OCI-LY3 (cell line): ENCODE results near the gene SMTN.

ENCODE experiments used
- H2AFZ ChIP-seq: fragments of 200-600, 300-600 bp; shearing (Covaris generic); 2 replicates; pipeline ENCODE4 v1.6.0; 2014; ENCODE audit warnings: antibody characterized with exemption, low read depth, low read length
- H3K27ac ChIP-seq: fragments of 200-600, 300-600 bp; sonication (generic); 2 replicates; pipeline ENCODE4 v1.5.1; 2014; ENCODE audit warnings: mild to moderate bottlenecking, low read length, moderate library complexity, mixed read lengths
- H3K27me3 ChIP-seq: fragments of 200-600, 300-600 bp; sonication (generic); 2 replicates; pipeline ENCODE4 v1.6.1; 2014; ENCODE audit warnings: low read depth, low read length, mixed read lengths
- H3K36me3 ChIP-seq: fragments of 200-600, 300-600 bp; sonication (generic); replicated peaks from 2 replicates; pipeline ENCODE3; 2014; ENCODE audit warnings: low read depth, low read length, mixed read lengths
- H3K4me1 ChIP-seq: fragments of 300-600, 200-600 bp; sonication (generic); 2 replicates; pipeline ENCODE4 v1.6.1; 2014; ENCODE audit warnings: low read length, mixed read lengths
- H3K4me2 ChIP-seq: fragments of 200-600, 300-600 bp; sonication (generic); 2 replicates; pipeline ENCODE4 v1.6.1; 2014; ENCODE audit warnings: low read length, mixed read lengths
- H3K4me3 ChIP-seq: fragments of 300-600, 200-600 bp; sonication (generic); 2 replicates; pipeline ENCODE4 v1.5.1; 2014; ENCODE audit warnings: antibody characterized with exemption, mild to moderate bottlenecking, low read length, moderate library complexity
- H3K79me2 ChIP-seq: fragments of 300-600, 200-600 bp; shearing (Covaris generic); 2 replicates; pipeline ENCODE4 v1.6.1; 2014; ENCODE audit warnings: mild to moderate bottlenecking, low read length, mixed read lengths
- H3K9ac ChIP-seq: fragments of 300-600, 200-600 bp; shearing (Covaris generic); 2 replicates; pipeline ENCODE4 v1.6.0; 2014; ENCODE audit warnings: mild to moderate bottlenecking, low read length, moderate library complexity
- H3K9me3 ChIP-seq: fragments of 200-600, 300-600 bp; shearing (Covaris generic); 2 replicates; pipeline ENCODE4 v1.6.1; 2014; ENCODE audit warnings: low read length, mixed read lengths; ENCODE audit not compliant: insufficient read depth
- H4K20me1 ChIP-seq: fragments of 200-600, 300-600 bp; sonication (generic); 2 replicates; pipeline ENCODE4 v1.6.1; 2016; ENCODE audit warnings: low read length, mixed read lengths; ENCODE audit not compliant: insufficient read depth
- EZH2phosphoT487 ChIP-seq: fragments of 200-600 bp; shearing (Covaris generic); IDR thresholded peaks from 2 replicates; pipeline ENCODE4 v1.6.1; 2018; ENCODE audit warnings: antibody characterized with exemption, mixed run types, low read depth
- TF ChIP-seq, protein P1 (sequence below): fragments of 200-600, 300-600 bp; sonication (generic); IDR thresholded peaks from 2 replicates; pipeline ENCODE4 v1.5.1; 2014; ENCODE audit warnings: antibody characterized with exemption, low read length, low read depth

Gene SMTN

DNA sequence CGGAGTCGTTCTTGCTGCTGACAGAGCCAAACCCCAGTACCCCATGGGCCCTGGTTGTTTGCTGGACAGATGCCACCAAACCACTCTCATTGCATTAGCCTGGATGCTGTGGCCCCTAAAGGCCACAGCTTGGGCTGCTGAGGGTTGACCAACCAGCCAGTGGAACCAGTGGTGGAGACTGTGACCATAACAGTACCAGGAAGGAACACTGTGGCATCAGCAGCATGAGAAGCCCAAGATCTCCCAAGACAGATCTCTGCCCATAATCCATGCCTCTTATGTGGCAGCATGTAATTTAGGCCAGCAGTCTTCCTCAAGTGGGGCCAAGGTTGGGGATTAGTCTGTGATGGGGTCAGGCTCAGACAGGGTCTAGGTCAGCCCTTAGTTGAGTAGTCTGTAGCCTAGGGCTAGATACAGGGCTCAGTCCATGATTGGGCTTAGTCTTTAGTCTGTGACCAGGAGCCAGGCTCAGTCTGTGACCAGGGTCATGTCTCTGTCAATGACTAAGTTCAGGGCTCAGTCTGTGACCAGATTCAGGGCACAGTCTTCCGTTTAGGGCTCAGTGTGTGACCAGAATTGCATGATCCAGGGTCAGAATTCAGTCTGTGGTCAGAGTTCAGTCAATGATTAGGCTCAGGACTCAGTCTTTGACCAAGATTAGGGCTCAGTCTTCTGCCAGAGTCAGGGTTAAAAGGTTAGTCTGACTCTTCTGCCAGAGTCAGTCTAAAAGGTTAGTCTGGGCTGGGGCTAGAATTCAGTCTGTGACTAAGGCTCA lies 37.1 kb downstream of the SMTN start:
- H3K27me3 ChIP-seq: no peaks in the 10 kb centered on the region
- H3K9me3 ChIP-seq: no peaks in the 10 kb centered on the region
- H3K4me3 ChIP-seq: no peak overlapping the region
- no peaks in the 10 kb centered on the region for H3K79me2 ChIP-seq
- TF ChIP-seq, protein P1, sequence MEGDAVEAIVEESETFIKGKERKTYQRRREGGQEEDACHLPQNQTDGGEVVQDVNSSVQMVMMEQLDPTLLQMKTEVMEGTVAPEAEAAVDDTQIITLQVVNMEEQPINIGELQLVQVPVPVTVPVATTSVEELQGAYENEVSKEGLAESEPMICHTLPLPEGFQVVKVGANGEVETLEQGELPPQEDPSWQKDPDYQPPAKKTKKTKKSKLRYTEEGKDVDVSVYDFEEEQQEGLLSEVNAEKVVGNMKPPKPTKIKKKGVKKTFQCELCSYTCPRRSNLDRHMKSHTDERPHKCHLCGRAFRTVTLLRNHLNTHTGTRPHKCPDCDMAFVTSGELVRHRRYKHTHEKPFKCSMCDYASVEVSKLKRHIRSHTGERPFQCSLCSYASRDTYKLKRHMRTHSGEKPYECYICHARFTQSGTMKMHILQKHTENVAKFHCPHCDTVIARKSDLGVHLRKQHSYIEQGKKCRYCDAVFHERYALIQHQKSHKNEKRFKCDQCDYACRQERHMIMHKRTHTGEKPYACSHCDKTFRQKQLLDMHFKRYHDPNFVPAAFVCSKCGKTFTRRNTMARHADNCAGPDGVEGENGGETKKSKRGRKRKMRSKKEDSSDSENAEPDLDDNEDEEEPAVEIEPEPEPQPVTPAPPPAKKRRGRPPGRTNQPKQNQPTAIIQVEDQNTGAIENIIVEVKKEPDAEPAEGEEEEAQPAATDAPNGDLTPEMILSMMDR: no peak
- no peak for TF ChIP-seq EZH2phosphoT487
- H3K4me1 ChIP-seq: no peaks in the 10 kb centered on the region
- H3K4me2 ChIP-seq: no peak overlapping the region
- H2AFZ ChIP-seq: no peak overlapping the region
- no peak overlapping the region for H3K27ac ChIP-seq
- H3K36me3 ChIP-seq: no peaks in the 10 kb centered on the region
- no peaks in the 10 kb centered on the region for H4K20me1 ChIP-seq
- H3K9ac ChIP-seq: no peak overlapping the region

DNA sequence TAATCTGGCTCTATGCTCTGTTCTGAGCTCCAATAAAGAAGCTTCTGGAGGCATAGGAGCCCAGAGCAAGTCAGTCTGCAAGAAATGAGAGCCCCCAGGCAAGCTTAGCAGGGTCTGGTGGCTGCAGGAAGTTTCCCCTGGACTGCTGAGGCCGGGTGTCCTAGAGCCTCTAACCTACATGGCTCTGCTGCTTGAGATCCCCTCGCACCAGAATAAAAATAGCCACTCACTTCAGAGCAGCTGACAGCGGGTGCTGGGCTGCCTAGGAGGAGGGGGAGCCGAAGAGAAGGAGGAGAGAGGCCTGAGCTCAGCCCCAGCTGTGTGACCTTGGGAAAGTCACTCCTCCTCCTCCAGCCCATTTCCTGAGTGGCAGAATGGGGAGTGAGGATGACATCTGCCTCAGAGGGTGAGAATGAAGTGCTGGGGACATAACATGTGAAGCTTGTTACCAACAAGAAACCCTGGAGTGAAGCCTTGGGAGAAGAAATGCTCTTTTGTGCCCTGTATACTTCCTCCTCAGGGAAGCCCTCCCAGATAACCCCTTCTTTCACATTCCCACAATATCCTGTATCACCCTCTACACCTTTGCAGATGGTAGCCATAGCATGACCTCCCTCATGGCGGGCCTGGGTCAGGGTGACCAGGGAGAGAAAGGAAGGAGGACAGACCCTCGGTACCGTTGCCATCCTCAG lies 38.1 kb downstream of the SMTN start:
- Histone ChIP-seq H3K4me3 (no peak overlapping the region), H3K27me3 (no peaks in the 10 kb centered on the region), H4K20me1 (no peaks in the 10 kb centered on the region), H3K9me3 (no peaks in the 10 kb centered on the region), H3K36me3 (no peaks in the 10 kb centered on the region), H3K27ac (no peak overlapping the region), H3K4me1 (no peaks in the 10 kb centered on the region), H2AFZ (no peak overlapping the region), H3K79me2 (no peaks in the 10 kb centered on the region), H3K4me2 (no peak overlapping the region), H3K9ac (no peak overlapping the region)
- TF ChIP-seq EZH2phosphoT487: no peak
- TF ChIP-seq, protein P1: no peak

DNA sequence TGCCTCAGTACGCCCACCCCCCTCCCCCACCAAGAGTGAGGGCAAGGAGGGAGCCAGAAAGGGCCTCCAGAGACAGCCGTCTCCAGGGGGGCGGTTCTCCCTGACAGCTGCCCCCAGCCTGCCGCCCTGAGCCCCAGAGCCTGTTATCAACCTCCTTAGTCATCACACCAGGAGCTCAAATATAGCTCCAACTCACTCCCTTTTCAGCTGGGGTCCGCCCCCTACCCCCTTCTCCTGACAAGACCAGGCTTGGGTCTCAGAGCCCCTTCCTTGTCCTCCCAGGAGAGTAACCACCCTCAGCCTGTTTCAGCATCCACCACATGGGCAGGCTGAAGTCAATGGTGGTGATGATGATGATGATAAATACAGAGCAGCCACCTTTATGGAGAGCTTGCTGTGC lies 39.1 kb downstream of the SMTN start:
- no peaks in the 10 kb centered on the region for H4K20me1 ChIP-seq
- no peaks in the 10 kb centered on the region for H3K27me3 ChIP-seq
- no peaks in the 10 kb centered on the region for H3K4me1 ChIP-seq
- no peak overlapping the region for H3K4me2 ChIP-seq
- no peak overlapping the region for H3K4me3 ChIP-seq
- H3K9ac ChIP-seq: no peak overlapping the region
- H3K27ac ChIP-seq: no peak overlapping the region
- no peak for TF ChIP-seq EZH2phosphoT487
- TF ChIP-seq, protein P1: no peak
- H2AFZ ChIP-seq: no peak overlapping the region
- H3K79me2 ChIP-seq: no peaks in the 10 kb centered on the region
- H3K36me3 ChIP-seq: no peaks in the 10 kb centered on the region
- H3K9me3 ChIP-seq: no peaks in the 10 kb centered on the region

DNA sequence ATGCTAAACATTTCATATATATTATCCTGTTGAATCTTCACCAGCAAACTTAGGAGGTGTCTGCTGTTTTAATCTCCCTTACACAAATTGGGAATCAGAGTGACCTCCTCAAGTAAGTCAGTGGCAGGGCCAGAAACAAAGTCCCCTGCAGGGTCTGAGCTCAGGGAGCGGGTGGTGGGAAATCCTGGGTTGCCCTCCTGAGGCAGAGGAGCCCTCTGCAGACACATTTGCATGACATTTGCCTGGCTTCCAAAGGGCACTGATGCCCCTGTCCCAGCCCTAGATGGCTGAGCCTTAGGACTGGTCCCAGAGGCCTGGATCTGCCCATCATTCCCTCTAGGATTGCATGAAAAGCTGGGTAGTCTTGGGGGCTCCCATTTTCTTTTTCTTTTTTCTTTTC lies 39.5 kb downstream of the SMTN start:
- Histone ChIP-seq H3K4me3 (no peak overlapping the region), H3K9me3 (no peaks in the 10 kb centered on the region), H2AFZ (no peak overlapping the region), H3K27ac (no peak overlapping the region), H3K27me3 (no peaks in the 10 kb centered on the region), H4K20me1 (no peaks in the 10 kb centered on the region), H3K36me3 (no peaks in the 10 kb centered on the region), H3K9ac (no peak overlapping the region), H3K4me2 (no peak overlapping the region), H3K79me2 (no peaks in the 10 kb centered on the region), H3K4me1 (no peaks in the 10 kb centered on the region)
- TF ChIP-seq, protein P1: no peak
- TF ChIP-seq EZH2phosphoT487: no peak
